GM10248 (cell line): ENCODE results near the gene SMAD9.

Experiments
- CTCF ChIA-PET: fragments of 300-600 bp; sonication (Branson Sonifier 250); formaldehyde crosslinking; extraction: SDS; loops from one replicate; lab custom pipeline; 2021; ENCODE audit warnings: antibody characterized with exemption; lab: Yijun Ruan, JAX
- POLR2A ChIA-PET: fragments of 350-650 bp; sonication (Branson Sonifier 250); formaldehyde crosslinking; extraction: SDS; loops from one replicate; lab custom pipeline; 2020; ENCODE audit warnings: antibody characterized with exemption; lab: Yijun Ruan, JAX
- DNase-seq: peaks from one replicate; pipeline ENCODE4 v3.0.0; 2012; ENCODE audit errors: extremely low spot score
- CTCF ChIP-seq: IDR thresholded peaks from 2 replicates; pipeline ENCODE4 v1.5.1; 2012; ENCODE audit warnings: mild to moderate bottlenecking, low read depth; ENCODE audit errors: extremely low read depth, missing control alignments, control extremely low read depth

SMAD9 gene

GRCh38 chr13:36913463-36913862 is 6.6 kb downstream of the SMAD9 start:
- ChIA-PET CTCF (no interaction called here), POLR2A (no interaction called here)
- no peak for TF ChIP-seq CTCF
- no peak for DNase-seq

- TF ChIP-seq CTCF, result no peak
- no peak for DNase-seq
- POLR2A ChIA-PET, result no interaction called here
- CTCF ChIA-PET, result no interaction called here
Observed at GRCh38 chr13:36912973-36913372, 7.1 kb downstream of the SMAD9 start.

GRCh38 chr13:36912369-36912768 is 7.7 kb downstream of the SMAD9 start:
- POLR2A ChIA-PET, result no interaction called here
- CTCF ChIA-PET, result no interaction called here
- TF ChIP-seq CTCF, result no peak
- no peak for DNase-seq

GRCh38 chr13:36910545-36910944 is 9.5 kb downstream of the SMAD9 start:
- POLR2A ChIA-PET, result no interaction called here
- DNase-seq, result no peak
- TF ChIP-seq CTCF, result no peak
- CTCF ChIA-PET, result no interaction called here

GRCh38 chr13:36907821-36908220 is 12.2 kb downstream of the SMAD9 start:
- ChIA-PET CTCF (no interaction called here), POLR2A (no interaction called here)
- TF ChIP-seq CTCF, result no peak
- DNase-seq, result no peak

- CTCF ChIA-PET, result no interaction called here
- POLR2A ChIA-PET, result no interaction called here
- no peak for TF ChIP-seq CTCF
- DNase-seq, result no peak
Observed at GRCh38 chr13:36907266-36907665, 12.8 kb downstream of the SMAD9 start.

GRCh38 chr13:36905944-36906343 is 14.1 kb downstream of the SMAD9 start:
- TF ChIP-seq CTCF, result no peak
- POLR2A ChIA-PET, result no interaction called here
- no peak for DNase-seq
- CTCF ChIA-PET, result no interaction called here
